A673 (cell line): ENCODE data around the gene SKA2. TPM values are rescaled to one million over a fixed set of nuclear protein-coding genes. Genes with fewer than 3 reads are reported as not detected.

Source experiments
- BruUV-seq: library from RNA; stranded (reverse); fragments of 400-500 nt; replicated peaks from 2 replicates; lab custom pipeline; 2021; lab: Mats Ljungman, UMichigan
- CTCF ChIA-PET: fragments of 300-600 bp; sonication (Branson Sonifier 250); formaldehyde crosslinking; loops from one replicate; lab custom pipeline; 2022; ENCODE audit warnings: antibody characterized with exemption; lab: Charles Lee
- POLR2A ChIA-PET: fragments of 300-600 bp; sonication (Branson Sonifier 250); formaldehyde crosslinking; loops from one replicate; lab custom pipeline; 2022; ENCODE audit warnings: antibody characterized with exemption; ENCODE audit not compliant: low non-redundant PET; lab: Charles Lee
- DNase-seq: peaks from one replicate; pipeline ENCODE4 v3.0.0-alpha.2; 2015; ENCODE audit warnings: low spot score
- H3K27ac ChIP-seq: fragments of 200-600 bp; sonication (generic); 2 replicates; pipeline ENCODE4 v1.5.1; 2016; ENCODE audit warnings: mixed run types, low read depth, mild to moderate bottlenecking, mixed read lengths, antibody characterized with exemption, low read length; ENCODE audit not compliant: poor library complexity, severe bottlenecking
- H3K27me3 ChIP-seq: fragments of 200-600 bp; sonication (generic); replicated peaks from 2 replicates; pipeline ENCODE4 v1.6.1; 2017; ENCODE audit warnings: mixed run types, low read depth, mild to moderate bottlenecking, mixed read lengths, antibody characterized with exemption, low read length; ENCODE audit not compliant: insufficient read depth, poor library complexity
- H3K36me3 ChIP-seq: fragments of 200-600 bp; sonication (generic); 2 replicates; pipeline ENCODE4 v1.6.1; 2016; ENCODE audit warnings: mixed run types, mild to moderate bottlenecking, mixed read lengths, antibody characterized with exemption, low read length; ENCODE audit not compliant: insufficient read depth, poor library complexity, severe bottlenecking
- H3K4me1 ChIP-seq: fragments of 200-600 bp; sonication (generic); 2 replicates; pipeline ENCODE4 v1.6.1; 2017; ENCODE audit warnings: mixed run types, mild to moderate bottlenecking, mixed read lengths, antibody characterized with exemption, low read length; ENCODE audit not compliant: insufficient read depth, poor library complexity, severe bottlenecking
- H3K4me3 ChIP-seq: fragments of 200-600 bp; sonication (generic); 2 replicates; pipeline ENCODE4 v1.5.1; 2016; ENCODE audit warnings: low read depth, mixed run types, mild to moderate bottlenecking, mixed read lengths, low read length; ENCODE audit not compliant: poor library complexity, severe bottlenecking
- H3K9me3 ChIP-seq: fragments of 200-600 bp; sonication (generic); 2 replicates; pipeline ENCODE4 v1.6.1; 2016; ENCODE audit warnings: mixed run types, low read depth, mild to moderate bottlenecking, mixed read lengths, antibody characterized with exemption, low read length; ENCODE audit not compliant: poor library complexity, severe bottlenecking
- CTCF ChIP-seq: fragments of 300-800, 200-600 bp; sonication (generic); conservative IDR thresholded peaks from 2 replicates; pipeline ENCODE4 v1.5.1; 2017; ENCODE audit warnings: low read depth, mild to moderate bottlenecking, antibody characterized with exemption, low read length, moderate library complexity, mixed read lengths
- EZH2 ChIP-seq: fragments of 200-600 bp; sonication (generic); IDR thresholded peaks from 2 replicates; pipeline ENCODE4 v1.6.1; 2017; ENCODE audit warnings: borderline replicate concordance, low read depth, mild to moderate bottlenecking, mixed read lengths, antibody characterized with exemption, low read length; ENCODE audit not compliant: poor library complexity, severe bottlenecking
- intact Hi-C: fragments of 100-400 bp; cut with micrococcal nuclease; formaldehyde crosslinking; loops from one replicate; pipeline ENCODE4 v1.10.0; 2022; ENCODE audit not compliant: unreplicated experiment
- total RNA-seq: library from RNA; stranded (reverse); gene quantifications from 2 replicates; pipeline ENCODE4 v1.2.3, GENCODE V29; 2021

SKA2 gene
- total RNA-seq, 1 experiment from 2014 or later = 127 TPM

GRCh38 chr17:59151006-59151405 is 4.0 kb downstream of the SKA2 start:
- POLR2A ChIA-PET = no interaction called here

GRCh38 chr17:59149841-59150511 is 5.0 kb downstream of the SKA2 start:
- intact Hi-C loops = loop anchor here (5.0 to 10.0 kb wide), 2 partner anchors 43 to 635 kb away; partner anchors contain the start of genes MTMR4 and TRIM37
- TF ChIP-seq CTCF (no peak), EZH2 (no peak)

More at GRCh38 chr17:59151006-59151405, 4.0 kb downstream of the SKA2 start:
- no peak for TF ChIP-seq CTCF
- no peak for TF ChIP-seq EZH2
- Histone ChIP-seq H3K27ac (no peak overlapping the region), H3K4me1 (peaks cover 10% of the 10 kb centered on the region), H3K4me3 (peak overlapping the region; percentile 62), H3K27me3 (no peaks in the 10 kb centered on the region), H3K36me3 (no peaks in the 10 kb centered on the region), H3K9me3 (no peaks in the 10 kb centered on the region)
- CTCF ChIA-PET = interaction anchor here (0.6 kb wide), 1 partner anchor 53 kb away, joined by 3 read pairs; no protein-coding TSS in a partner anchor
- no peak for DNase-seq
- BruUV-seq = no TSS peak
- intact Hi-C loops = loop anchor here (5.0 to 10.0 kb wide), 2 partner anchors 44 to 636 kb away; partner anchors contain the start of genes MTMR4 and TRIM37

GRCh38 chr17:59149051-59149450 is 5.9 kb downstream of the SKA2 start:
- no peak for TF ChIP-seq CTCF
- TF ChIP-seq EZH2 = no peak
- intact Hi-C loops = no loop called here
- BruUV-seq = no TSS peak
- ChIA-PET CTCF (no interaction called here), POLR2A (no interaction called here)
- Histone ChIP-seq H3K27ac (no peak overlapping the region), H3K27me3 (no peaks in the 10 kb centered on the region), H3K4me3 (no peak overlapping the region), H3K9me3 (no peaks in the 10 kb centered on the region), H3K36me3 (no peaks in the 10 kb centered on the region), H3K4me1 (peaks cover 10% of the 10 kb centered on the region)
- no peak for DNase-seq

More at GRCh38 chr17:59149841-59150511, 5.0 kb downstream of the SKA2 start:
- no TSS peak for BruUV-seq
- Histone ChIP-seq H3K4me3 (no peak overlapping the region), H3K27ac (no peak overlapping the region), H3K36me3 (no peaks in the 10 kb centered on the region), H3K4me1 (peaks cover 10% of the 10 kb centered on the region), H3K9me3 (no peaks in the 10 kb centered on the region), H3K27me3 (no peaks in the 10 kb centered on the region)
- DNase-seq = no peak
- CTCF ChIA-PET = no interaction called here
- POLR2A ChIA-PET = no interaction called here
